ENCODE results near the gene ZNF48.
A peak's percentile ranks its signal among the peaks of the same experiment; 100 is the strongest.

The ZNF48 gene

DNA sequence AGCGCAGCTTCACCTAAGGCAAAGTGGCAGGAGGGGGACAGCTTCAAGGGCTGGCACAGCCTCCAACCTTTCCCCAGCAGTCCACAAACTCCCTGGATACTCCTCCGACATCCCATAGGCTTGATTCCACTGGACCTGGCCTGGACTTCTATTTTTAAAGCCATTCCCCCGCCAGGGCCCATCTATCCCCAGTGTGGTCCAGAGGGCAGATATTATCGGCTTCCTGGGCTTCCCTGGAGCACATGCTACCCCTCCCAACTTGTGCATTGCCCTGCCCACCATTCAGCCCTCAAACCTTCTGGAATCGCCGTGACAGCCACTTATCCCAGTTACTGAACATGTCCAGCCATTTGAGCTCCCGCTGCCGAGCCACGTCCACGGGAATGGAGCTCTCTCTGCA is 30.0 kb upstream of the ZNF48 start:
- H3K4me1 ChIP-seq (ENCODE audit: insufficient read depth, low read length), result peaks cover 21% of the 10 kb centered on the region
- no peaks in the 10 kb centered on the region for H3K27me3 ChIP-seq (ENCODE audit: control insufficient read depth in 1 of 2, insufficient read depth in 2 of 2, low read length in 2 of 2)

DNA sequence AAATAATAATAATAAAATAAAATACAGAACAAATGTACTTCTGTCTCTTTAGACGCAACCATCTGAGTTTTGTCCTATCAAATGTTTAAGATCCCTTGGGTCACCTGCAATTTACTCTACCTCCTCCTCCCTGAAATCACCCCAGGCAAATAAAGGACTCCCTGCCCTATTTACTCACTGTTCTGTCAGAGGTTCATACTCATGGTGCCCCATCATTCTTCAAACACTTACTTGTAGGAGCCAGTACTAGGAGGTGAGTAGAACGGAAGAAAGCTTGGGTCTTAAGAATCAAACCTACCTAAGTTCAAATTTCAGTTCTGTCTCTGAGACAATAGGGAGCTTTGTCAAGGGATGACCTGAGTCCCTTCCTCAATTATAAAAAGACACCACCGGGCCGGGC is 28.7 kb upstream of the ZNF48 start:
- H3K36me3 ChIP-seq (ENCODE audit: insufficient read depth, low read length), result peaks cover 26% of the 10 kb centered on the region

More for the DNA sequence above, 30.0 kb upstream of the ZNF48 start:
- H3K36me3 ChIP-seq (ENCODE audit: insufficient read depth, low read length), result peaks cover 34% of the 10 kb centered on the region
- no peaks in the 10 kb centered on the region for H3K9me3 ChIP-seq (ENCODE audit: low read length)
- no peak overlapping the region for H3K9ac ChIP-seq (ENCODE audit: low read length)
- no peak overlapping the region for H3K27ac ChIP-seq (ENCODE audit: low read depth, low read length)
- no peak overlapping the region for H3K4me3 ChIP-seq (ENCODE audit: low read depth in 1 of 2, low read length in 2 of 2)

DNA sequence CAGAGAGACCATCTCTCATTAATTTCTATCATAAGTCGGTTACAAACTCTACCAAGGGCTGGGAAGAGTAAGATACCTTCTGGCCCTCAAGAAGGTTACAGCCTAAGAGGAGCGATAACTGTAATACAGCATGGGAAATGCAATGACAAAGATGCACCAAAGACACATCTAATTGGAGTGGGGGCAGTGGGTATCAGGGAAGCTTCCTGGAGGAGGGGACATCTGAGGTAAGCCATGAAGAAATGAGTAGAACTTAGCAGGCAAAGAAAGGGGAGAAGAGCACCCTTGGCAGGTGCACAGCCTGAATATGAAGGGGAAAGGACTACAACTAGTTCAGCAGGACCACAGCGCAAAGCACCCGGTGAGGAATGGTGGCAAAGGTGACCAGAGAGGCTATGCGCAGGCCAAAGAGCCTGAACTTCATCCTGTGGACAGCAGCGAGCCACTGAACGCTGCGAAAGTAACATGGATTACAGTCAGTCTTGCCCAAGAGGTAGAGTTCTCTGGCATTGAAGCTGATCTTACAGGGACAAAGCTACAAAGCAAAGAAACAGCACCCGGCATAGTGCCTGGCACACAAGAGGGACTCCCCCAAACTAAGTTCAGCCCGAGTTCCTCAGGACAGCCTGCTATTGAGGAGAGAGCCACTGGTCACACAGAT is 27.7 kb upstream of the ZNF48 start:
- no peaks in the 10 kb centered on the region for H3K27me3 ChIP-seq (ENCODE audit: control insufficient read depth in 1 of 2, insufficient read depth in 2 of 2, low read length in 2 of 2)
- peaks cover 27% of the 10 kb centered on the region for H3K4me1 ChIP-seq (ENCODE audit: insufficient read depth, low read length)
- H3K27ac ChIP-seq (ENCODE audit: low read depth, low read length), result no peak overlapping the region
- peak overlapping the region in 1 of 2 donors; percentile 73 for H3K4me3 ChIP-seq (ENCODE audit: low read depth in 1 of 2, low read length in 2 of 2)
- H3K9ac ChIP-seq (ENCODE audit: low read length), result peak overlapping the region; percentile 62
- peaks cover 21% of the 10 kb centered on the region for H3K36me3 ChIP-seq (ENCODE audit: insufficient read depth, low read length)
- no peaks in the 10 kb centered on the region for H3K9me3 ChIP-seq (ENCODE audit: low read length)

More for the DNA sequence above, 28.7 kb upstream of the ZNF48 start:
- Histone ChIP-seq H3K9me3 (ENCODE audit: low read length) (no peaks in the 10 kb centered on the region), H3K27me3 (ENCODE audit: control insufficient read depth in 1 of 2, insufficient read depth in 2 of 2, low read length in 2 of 2) (no peaks in the 10 kb centered on the region), H3K9ac (ENCODE audit: low read length) (no peak overlapping the region), H3K4me1 (ENCODE audit: insufficient read depth, low read length) (peaks cover 25% of the 10 kb centered on the region), H3K27ac (ENCODE audit: low read depth, low read length) (no peak overlapping the region), H3K4me3 (ENCODE audit: low read depth in 1 of 2, low read length in 2 of 2) (no peak overlapping the region)

DNA sequence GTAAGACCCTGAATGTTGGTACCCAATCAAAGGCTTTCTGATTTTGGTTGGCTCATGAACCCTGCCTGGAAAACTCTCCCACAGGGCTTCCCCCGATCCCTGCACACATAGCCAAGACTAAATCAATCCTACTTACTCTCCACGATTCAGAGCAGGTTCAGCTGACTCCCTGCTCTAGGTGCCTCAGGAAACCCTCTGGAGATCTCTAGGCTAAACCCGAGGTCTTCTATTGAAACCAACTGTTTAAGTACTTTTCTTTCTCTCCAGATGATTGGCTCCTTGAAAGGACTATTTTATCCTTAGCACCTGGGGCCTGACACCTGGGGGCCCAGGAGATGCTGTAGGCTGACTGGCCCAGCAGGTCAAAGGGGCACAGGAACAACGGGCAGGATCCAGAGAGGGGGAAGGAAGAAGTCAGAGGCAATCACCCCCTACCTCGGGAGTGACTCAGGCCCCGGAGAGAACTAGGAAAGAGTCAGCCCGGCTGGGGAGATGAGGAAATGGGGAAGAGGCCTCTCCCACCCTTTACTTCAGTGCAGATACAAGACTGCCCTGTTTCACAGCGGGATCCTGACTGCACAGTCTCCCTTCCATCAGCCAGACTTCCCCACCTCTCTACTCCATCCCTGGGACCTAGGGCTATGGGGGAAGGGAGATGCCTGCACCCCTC is 27.0 kb upstream of the ZNF48 start:
- H3K27me3 ChIP-seq (ENCODE audit: control insufficient read depth in 1 of 2, insufficient read depth in 2 of 2, low read length in 2 of 2), result no peaks in the 10 kb centered on the region
- peaks cover 15% of the 10 kb centered on the region for H3K36me3 ChIP-seq (ENCODE audit: insufficient read depth, low read length)
- peak overlapping the region; percentile 62 for H3K9ac ChIP-seq (ENCODE audit: low read length)
- peaks cover 27% of the 10 kb centered on the region for H3K4me1 ChIP-seq (ENCODE audit: insufficient read depth, low read length)
- H3K9me3 ChIP-seq (ENCODE audit: low read length), result no peaks in the 10 kb centered on the region
- H3K4me3 ChIP-seq (ENCODE audit: low read depth in 1 of 2, low read length in 2 of 2), result peak overlapping the region; percentile 73 to 98
- H3K27ac ChIP-seq (ENCODE audit: low read depth, low read length), result peak overlapping the region; percentile 89

DNA sequence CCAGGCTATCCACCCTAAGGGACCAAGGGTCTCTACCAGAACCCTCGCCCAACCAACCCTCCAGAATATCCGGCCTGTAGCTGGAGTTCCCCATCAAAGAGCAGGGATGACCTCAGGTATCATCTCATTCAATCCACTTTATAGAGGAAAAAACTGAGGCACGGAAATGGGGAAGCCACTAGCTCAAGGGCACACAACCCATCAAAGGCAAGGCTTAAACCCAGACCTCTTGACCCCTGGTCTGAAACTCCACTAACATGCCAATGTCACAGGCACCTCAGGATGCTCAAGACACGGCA is 26.5 kb upstream of the ZNF48 start:
- Histone ChIP-seq H3K9me3 (ENCODE audit: low read length) (no peaks in the 10 kb centered on the region), H3K36me3 (ENCODE audit: insufficient read depth, low read length) (peaks cover 15% of the 10 kb centered on the region), H3K27me3 (ENCODE audit: control insufficient read depth in 1 of 2, insufficient read depth in 2 of 2, low read length in 2 of 2) (no peaks in the 10 kb centered on the region), H3K9ac (ENCODE audit: low read length) (peak overlapping the region; percentile 62), H3K4me3 (ENCODE audit: low read depth in 1 of 2, low read length in 2 of 2) (peak overlapping the region; percentile 73 to 98), H3K27ac (ENCODE audit: low read depth, low read length) (peak overlapping the region; percentile 89), H3K4me1 (ENCODE audit: insufficient read depth, low read length) (peaks cover 27% of the 10 kb centered on the region)

DNA sequence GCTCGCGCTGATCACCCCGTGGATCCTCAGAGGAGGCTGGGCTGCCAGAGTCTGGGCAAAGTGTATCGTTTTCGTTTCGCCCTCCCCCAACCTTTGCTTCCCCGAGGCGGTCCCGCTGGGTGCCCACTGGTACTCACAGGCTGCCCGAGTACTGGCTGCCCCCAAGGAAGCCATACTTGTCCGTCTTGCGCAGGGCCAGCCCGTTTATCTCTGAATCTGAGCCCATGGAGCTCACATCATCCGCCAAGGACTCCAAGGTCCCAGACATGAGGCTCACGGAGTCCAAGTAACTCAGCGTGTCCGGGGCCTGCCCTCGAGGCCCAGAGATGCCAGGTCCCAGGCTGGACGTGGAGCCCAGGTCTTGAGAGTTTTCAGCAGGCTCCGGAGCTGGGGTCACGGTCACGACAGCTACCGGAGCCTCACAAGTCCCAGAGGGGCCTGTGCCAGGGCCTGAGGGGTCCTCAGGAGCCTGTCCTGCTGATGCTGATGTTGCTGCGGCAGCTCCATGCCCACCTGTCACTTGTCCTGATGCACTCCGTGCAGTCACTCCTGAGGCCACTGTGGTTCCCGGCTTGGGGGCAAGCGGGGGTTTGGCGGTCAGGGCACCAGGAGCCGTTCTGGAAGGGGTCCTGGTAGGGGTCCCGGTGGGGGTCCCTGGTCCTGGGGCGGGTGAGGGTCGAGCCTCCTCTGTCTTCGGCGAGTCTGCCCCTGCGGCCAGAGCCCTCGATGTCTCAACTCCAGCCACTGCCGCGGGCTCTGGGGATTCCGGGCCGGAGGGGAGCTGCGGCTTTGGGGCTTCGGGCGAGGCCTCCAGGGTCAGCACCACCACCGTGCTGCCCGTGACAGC is 25.9 kb upstream of the ZNF48 start:
- Histone ChIP-seq H3K4me1 (ENCODE audit: insufficient read depth, low read length) (peaks cover 27% of the 10 kb centered on the region), H3K9me3 (ENCODE audit: low read length) (no peaks in the 10 kb centered on the region), H3K36me3 (ENCODE audit: insufficient read depth, low read length) (peaks cover 15% of the 10 kb centered on the region), H3K9ac (ENCODE audit: low read length) (peak overlapping the region; percentile 62), H3K4me3 (ENCODE audit: low read depth in 1 of 2, low read length in 2 of 2) (peak overlapping the region; percentile 73 to 98), H3K27ac (ENCODE audit: low read depth, low read length) (peak overlapping the region; percentile 89), H3K27me3 (ENCODE audit: control insufficient read depth in 1 of 2, insufficient read depth in 2 of 2, low read length in 2 of 2) (no peaks in the 10 kb centered on the region)

DNA sequence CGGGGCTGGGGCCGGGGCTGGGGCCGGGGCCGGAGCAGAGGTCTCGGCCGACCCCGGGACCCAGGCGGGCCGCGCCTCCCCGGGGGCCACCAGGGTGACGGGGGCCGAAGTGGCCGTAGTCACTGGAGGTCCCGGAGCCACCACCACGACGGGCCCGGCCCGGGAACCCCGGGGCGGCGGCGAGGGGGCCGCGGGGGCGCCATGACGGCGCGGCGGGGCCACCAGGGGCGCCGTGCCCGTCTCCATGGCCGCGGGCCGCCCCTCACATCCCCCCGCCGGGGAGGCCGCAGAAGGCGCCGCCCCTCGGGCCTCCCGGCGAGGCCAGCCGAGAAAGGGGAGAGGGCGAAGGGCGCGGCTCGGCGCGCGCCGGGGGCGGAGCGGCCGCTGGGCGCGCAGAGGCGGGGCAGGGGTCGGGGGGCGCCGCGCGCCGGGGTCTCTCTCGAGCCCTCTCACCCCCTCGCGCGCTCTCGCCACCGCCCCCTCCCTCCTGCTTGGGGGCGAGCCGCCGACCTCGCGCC is 25.2 kb upstream of the ZNF48 start:
- Histone ChIP-seq H3K36me3 (ENCODE audit: insufficient read depth, low read length) (peaks cover 9% of the 10 kb centered on the region), H3K9ac (ENCODE audit: low read length) (no peak overlapping the region), H3K4me1 (ENCODE audit: insufficient read depth, low read length) (peaks cover 27% of the 10 kb centered on the region), H3K27me3 (ENCODE audit: control insufficient read depth in 1 of 2, insufficient read depth in 2 of 2, low read length in 2 of 2) (no peaks in the 10 kb centered on the region), H3K27ac (ENCODE audit: low read depth, low read length) (peak overlapping the region; percentile 89), H3K9me3 (ENCODE audit: low read length) (no peaks in the 10 kb centered on the region), H3K4me3 (ENCODE audit: low read depth in 1 of 2, low read length in 2 of 2) (peak overlapping the region; percentile 73 to 98)

DNA sequence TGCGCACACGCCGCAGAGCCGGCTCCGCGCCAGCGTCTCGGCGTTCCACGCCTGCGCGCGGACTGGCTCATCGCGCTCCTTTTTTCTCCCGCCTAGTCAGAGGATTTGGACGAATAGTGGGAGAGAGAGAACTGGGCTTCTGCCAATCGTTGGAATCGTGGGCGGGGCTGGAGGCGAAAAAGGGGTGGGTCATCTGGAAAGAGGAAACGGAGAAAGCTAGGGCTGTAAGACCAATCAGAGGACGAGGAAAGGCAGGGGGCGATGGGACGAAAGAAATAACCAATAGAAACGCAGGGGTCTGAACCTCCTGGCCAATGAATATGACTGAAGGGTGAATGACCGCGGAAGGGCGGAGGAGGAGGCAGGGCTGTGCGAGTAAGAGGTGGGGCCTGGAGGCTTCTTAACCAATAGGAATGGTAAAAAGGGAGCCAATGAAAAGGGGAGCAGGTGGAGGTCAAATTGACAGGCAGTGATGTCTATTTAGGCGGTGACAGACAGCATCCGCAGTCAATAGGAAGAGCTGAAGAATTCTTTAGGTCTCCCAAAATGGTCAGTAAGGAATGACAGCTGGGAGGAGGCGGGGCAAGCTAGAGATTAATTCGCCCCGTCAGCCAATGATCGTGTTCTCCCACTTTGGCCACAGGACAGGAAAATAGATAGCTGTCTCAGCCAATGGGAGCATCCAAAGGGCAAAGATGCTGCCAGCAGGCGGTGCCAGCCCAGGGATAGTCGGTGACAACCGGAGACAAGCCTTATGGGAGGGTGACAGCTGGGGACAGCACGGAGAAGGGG is 24.6 kb upstream of the ZNF48 start, which contains the start of gene TBC1D10B:
TBC1D10B (minus strand) TSS at position 39 of the 792 bp plus-strand sequence. CDS start 311 bp downstream, outside the sequence.
- Histone ChIP-seq H3K27me3 (ENCODE audit: control insufficient read depth in 1 of 2, insufficient read depth in 2 of 2, low read length in 2 of 2) (no peaks in the 10 kb centered on the region), H3K4me3 (ENCODE audit: low read depth in 1 of 2, low read length in 2 of 2) (peak within 1 kb of the TSS; percentile 73 to 98), H3K9ac (ENCODE audit: low read length) (peak within 1 kb of the TSS; percentile 62), H3K27ac (ENCODE audit: low read depth, low read length) (peak within 1 kb of the TSS; percentile 89), H3K36me3 (ENCODE audit: insufficient read depth, low read length) (peaks cover 2% of the 10 kb centered on the region), H3K9me3 (ENCODE audit: low read length) (no peaks in the 10 kb centered on the region), H3K4me1 (ENCODE audit: insufficient read depth, low read length) (peaks cover 27% of the 10 kb centered on the region)

DNA sequence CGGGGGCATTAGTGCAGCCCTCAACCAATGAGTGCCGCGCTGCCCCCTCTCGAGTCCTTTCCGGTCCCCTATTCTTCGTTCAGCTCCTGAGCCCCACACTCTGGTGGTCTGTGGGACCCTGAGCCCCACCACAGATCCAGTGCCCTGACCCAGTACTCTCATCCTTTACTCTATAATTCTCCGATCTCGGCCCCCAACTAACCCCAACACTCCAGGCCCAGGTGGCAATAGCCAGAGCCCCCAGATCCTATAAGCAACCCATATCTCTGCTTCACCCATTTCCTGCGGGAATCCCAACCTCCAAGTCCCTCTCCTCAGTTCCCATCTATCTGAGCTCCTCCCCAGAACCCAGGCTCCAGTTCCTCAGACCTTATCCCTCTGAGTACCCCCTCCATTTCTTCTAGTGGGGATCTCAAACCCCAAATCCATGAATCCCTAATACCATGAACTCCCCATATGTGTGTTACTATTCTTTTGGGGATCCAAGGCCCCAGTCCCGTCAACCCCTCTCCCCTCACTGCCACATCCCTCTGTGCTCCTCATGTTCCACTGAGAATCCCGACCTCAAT is 23.9 kb upstream of the ZNF48 start:
- H3K36me3 ChIP-seq (ENCODE audit: insufficient read depth, low read length), result no peaks in the 10 kb centered on the region
- H3K9ac ChIP-seq (ENCODE audit: low read length), result peak overlapping the region; percentile 7
- peak overlapping the region; percentile 52 to 79 for H3K4me3 ChIP-seq (ENCODE audit: low read depth in 1 of 2, low read length in 2 of 2)
- no peaks in the 10 kb centered on the region for H3K27me3 ChIP-seq (ENCODE audit: control insufficient read depth in 1 of 2, insufficient read depth in 2 of 2, low read length in 2 of 2)
- H3K4me1 ChIP-seq (ENCODE audit: insufficient read depth, low read length), result peaks cover 27% of the 10 kb centered on the region
- no peaks in the 10 kb centered on the region for H3K9me3 ChIP-seq (ENCODE audit: low read length)
- H3K27ac ChIP-seq (ENCODE audit: low read depth, low read length), result peak overlapping the region; percentile 73

DNA sequence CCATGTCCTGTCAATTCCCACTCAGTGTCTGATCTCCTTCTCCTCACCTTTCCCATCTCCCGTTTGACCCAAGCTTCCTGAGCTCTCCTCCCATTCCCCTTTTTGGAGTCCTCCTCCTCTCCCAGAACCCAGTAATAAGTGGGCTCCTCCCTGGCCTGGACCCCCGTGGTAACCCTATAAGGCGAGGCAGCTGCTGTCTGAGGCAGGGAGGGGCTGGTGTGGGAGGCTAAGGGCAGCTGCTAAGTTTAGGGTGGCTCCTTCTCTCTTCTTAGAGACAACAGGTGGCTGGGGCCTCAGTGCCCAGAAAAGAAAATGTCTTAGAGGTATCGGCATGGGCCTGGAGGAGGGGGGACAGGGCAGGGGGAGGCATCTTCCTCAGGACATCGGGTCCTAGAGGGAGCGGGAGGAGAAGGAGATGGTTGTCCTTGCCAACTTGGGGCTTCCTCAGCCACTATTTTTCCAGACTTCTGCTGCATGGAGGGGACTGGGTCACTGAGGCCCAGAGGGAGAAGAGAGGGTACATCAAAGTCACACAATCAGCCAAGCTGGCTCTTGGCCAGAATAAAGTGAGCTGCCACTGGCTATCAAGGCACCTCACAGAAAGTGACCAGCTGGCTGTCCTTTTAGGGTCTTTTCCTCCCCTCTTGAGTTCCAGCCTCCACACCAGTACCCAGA is 23.0 kb upstream of the ZNF48 start:
- no peak overlapping the region for H3K27ac ChIP-seq (ENCODE audit: low read depth, low read length)
- no peaks in the 10 kb centered on the region for H3K9me3 ChIP-seq (ENCODE audit: low read length)
- no peak overlapping the region for H3K4me3 ChIP-seq (ENCODE audit: low read depth in 1 of 2, low read length in 2 of 2)
- no peak overlapping the region for H3K9ac ChIP-seq (ENCODE audit: low read length)
- no peaks in the 10 kb centered on the region for H3K27me3 ChIP-seq (ENCODE audit: control insufficient read depth in 1 of 2, insufficient read depth in 2 of 2, low read length in 2 of 2)
- H3K36me3 ChIP-seq (ENCODE audit: insufficient read depth, low read length), result no peaks in the 10 kb centered on the region
- peaks cover 26% of the 10 kb centered on the region for H3K4me1 ChIP-seq (ENCODE audit: insufficient read depth, low read length)

All from muscle layer of colon (tissue), 2 donors.